Effector CD4-positive, alpha-beta T cell (primary cell): ENCODE data around the gene TTC7B.

ENCODE experiments used
- DNase-seq: peaks from one replicate; pipeline ENCODE4 v3.0.0-alpha.2; 2020

The TTC7B gene

DNA sequence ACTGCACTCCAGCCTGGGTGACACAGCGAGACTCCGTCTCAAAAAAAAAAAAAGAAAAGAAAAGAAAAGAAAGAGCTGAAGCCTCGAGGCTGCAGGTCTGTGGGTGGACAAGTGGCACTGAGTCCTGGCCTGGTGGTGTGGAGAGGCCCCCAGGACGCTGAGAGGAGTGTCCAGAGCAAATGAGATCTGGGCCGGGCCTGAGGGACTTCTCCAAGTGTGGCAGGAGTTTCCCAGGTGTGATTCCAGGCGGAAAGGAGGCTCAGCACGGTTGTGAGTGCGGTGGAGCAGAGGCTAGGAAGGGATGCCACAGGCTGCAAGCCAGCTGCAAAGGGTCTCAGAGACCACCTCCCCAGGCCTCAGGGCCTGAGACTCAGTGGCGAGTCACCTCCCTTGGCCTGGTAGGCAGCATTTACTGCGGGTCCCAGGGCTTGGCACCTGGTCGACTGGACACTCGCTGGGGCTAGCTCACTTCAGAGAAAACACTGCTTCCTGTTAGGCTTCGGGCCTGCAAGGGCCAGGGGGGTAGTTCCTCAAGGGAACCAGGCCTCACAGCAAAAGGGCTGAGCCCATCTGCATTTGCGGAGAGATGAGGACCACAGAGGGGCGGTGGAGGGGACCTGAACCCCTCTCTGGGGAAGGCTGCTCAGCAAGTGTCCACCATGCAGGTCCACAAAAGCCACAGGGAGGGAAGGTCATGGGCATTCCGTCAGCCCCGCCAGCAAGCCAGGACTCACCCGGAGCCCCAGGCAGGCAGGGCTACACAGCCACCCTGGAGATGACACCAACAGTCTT is 11.7 kb downstream of the TTC7B start:
- no peak for DNase-seq

DNA sequence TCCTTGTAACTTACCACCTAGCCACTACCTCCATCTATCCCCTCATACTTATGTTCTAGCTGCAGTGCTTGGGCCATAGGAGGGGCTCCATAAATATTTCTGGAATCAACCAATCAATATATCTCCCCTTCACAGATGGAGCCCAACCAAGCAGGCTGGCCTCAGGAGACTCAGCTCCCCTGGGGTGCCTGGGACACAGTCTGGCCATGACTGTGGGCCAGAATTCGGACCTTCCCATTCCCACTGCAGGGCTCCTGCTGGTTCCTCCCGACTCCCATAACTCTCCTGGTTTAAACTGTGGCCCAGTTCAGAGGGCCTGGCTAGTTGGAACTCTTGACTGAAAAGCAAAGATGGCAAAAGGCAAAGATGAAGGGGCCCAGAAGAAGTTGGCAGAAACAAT is 13.0 kb downstream of the TTC7B start:
- DNase-seq = no peak

DNA sequence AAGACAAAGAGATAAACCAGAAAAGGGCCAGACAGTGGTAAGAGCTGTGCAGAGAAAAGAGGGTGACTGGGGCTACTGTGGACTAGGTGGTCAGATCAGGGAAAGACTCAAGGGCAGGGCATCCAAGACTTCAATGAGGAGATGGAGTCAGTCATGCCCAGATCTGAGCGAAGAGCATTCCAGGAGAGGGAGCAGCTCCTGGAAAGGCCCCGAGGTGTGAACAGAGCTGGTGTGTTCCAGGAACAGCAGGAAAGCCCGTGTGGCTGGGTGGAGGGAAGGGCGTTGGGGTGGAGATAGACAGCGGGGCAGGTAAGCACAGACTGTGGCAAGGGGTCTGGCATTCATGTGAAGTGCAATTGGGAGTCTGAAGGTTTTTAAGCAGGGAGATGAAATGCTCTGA is 16.8 kb downstream of the TTC7B start:
- no peak for DNase-seq

DNA sequence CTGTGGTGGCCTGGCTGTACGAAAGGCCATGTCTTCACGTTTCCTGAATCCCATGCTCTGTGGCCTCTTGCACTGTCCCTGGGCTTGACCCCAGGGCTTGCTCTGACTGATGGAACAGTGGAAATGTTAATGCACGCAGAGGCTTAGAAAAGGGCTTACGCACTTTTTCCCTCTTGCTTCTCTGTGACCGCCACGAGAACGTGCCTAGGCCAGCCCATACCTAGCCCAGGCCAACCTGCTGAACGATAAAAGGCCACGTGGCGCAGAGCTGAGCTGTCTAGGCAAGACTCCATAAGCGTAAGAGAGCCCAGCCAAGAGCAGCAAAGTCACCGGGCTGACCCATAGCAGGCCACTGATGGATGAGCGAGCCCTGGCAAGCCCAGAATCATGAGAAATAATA is 18.3 kb downstream of the TTC7B start:
- no peak for DNase-seq

DNA sequence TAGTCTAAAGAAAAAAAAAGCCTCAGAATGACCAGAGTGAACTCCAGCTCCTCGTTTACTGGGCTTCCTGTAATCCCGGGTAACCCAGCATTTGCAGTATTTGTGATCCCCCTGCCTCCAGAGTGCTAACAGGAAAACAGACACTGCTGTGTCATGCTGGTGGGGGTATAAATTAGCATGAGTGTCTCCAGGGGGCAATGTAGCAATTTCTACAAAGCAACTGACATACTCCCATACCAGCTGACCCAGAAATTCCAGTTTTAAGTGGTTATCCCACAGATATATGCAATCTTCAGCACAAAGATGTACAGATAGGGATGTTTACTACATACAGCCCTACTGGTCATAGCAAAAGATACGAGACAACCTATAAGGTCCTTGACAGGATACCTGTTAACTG is 18.8 kb downstream of the TTC7B start:
- no peak for DNase-seq

DNA sequence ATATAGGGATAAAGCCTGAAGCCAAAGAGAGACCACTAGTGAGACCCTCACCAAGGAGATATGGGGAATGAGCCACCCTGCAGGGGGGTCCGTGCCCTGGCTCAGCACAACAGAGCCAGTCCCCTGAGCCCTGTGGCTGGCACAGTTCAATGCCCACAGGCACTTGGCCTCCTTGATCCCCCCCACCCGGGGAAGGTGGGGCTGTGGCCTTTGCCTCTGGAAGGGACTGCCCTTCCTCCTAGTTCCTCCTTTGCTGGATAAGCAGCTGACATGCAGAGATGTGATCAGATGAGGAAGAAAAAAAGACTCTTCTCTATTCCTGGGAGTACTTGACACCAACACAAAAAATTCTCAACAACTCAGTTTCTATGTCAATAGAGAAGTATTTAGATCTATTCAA is 19.9 kb downstream of the TTC7B start:
- no peak for DNase-seq

DNA sequence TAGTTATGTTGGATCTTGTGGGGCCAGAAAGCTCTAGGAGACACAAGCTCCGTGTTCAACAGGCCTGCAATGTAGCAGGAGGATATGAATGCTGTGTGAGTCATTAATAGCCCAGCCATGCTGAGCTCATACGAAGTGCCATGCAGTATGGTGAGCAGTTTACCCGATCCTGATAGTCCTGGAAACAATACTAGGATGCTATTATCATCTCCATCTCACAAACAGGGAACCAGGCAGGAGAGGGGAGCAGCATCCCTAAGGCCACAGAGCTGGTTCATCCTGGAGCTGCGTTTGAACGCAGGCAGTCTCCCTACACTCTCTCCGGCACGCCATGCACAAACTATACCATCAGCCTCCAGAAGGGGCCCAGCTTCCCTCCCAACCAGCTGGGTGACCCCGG is 20.5 kb downstream of the TTC7B start:
- no peak for DNase-seq

DNA sequence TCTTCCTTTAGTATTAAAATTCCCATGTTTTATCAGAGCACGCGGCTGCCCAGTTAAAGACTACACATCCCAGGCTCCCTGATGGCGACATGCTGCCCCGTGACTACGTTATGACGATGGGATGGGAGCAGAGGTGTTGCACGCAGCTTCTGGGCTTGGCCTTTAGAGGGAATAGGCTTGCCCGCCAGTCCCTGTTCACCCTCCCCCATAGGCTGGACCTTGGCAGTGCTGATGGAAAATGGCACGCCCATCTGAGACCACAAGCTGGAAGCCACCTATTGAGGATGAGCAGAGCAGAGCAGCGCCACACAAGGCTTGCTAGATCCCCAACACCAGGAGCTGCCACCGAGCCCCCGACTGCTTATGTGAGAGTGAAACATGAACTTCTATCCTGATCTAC is 24.7 kb downstream of the TTC7B start:
- DNase-seq = no peak

DNA sequence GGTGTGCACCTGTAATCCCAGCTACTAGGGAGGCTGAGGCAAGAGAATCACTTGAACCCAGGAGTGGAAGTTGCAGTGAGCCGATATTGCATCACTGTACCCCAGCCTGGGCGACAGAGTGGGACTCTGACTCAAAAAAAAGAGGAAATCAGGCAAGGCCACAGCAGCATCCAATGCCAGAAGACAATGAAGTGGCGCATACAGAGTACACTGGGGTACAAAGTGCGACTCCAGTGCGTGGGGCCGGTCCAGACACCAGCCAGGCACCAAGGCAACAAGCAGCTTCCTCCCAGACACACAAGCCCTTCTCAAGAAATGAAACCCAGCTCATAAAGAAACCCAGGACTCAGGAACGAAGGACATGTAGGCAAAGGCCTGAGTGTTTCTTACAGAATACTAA is 28.2 kb downstream of the TTC7B start:
- DNase-seq = no peak

DNA sequence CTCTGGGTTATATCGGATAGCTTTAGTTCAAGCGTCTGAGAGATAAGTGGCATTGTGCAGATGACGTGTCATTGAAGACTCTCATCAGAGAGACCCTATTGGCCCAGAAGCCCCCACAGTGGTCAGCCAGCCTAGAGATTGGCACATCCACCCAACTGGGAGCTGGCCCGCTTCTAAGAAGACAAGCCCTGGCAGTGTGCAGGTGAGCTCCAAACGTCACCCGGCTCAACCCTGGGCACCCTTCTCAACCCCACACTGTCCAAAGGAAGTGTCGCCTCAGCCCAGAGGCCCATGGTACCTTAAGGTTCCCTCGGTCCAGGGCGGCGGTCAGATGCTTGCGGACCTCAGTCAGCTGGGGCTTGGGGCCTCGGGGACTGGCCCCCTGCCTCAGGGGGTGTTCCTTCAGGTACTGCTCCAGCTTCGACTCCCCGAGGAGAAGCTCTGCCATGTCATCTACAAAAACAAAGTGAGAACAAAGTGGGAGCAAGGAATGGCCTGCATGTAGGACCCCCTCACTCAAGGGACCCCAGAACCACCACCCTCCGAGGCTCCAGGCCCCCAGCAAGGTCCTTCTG is 30.3 kb downstream of the TTC7B start:
- no peak for DNase-seq

DNA sequence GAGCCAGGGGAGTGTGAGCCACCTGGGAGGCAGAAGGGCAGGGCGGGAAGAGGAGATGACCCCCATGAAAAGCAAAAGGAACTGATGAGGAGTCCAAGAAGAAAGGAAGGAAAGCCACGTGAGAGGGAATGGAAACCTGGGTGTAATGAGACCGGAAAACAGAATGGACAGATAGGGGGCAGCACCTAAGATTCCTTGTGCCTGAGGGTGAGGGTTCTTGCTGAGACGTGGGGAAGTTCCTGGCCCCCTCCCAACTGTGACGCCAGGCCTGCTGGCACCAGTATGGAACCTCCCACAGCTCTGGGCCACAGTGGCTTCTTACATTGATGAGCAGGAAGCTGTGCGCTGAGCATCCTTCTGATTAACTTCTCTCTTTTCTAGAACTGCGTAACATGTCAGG is 30.8 kb downstream of the TTC7B start:
- no peak for DNase-seq

DNA sequence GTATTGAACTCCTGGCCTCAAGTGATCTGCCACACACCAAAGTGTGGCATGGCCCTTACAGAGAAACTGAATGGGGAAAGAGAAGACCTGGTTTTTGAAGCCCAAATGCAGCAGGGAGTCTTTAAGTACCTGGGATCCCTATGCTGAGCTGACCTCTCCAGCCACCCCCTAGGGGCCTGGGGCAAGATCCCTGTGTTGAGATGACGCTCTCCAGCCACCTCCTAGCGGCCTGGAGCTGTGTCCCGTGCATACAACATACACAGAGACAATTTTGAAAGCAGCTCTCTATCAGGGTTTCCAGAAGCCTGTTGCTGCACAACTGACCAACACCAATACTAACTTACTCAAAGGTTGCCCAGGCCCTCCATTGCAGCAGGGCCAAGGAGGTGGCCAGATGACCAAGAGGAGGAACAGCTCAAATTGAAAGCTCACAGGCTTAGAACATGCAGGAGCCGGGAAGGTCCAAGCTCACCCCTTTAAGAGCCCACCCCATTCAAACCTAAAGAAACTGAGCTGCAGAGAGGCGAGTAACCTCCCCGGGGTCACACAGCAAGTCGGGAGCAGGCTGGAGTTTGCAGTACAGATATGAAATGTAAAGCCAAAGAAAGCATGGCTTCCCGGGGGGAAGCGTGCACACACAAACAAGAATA is 31.5 kb downstream of the TTC7B start:
- DNase-seq = no peak

DNA sequence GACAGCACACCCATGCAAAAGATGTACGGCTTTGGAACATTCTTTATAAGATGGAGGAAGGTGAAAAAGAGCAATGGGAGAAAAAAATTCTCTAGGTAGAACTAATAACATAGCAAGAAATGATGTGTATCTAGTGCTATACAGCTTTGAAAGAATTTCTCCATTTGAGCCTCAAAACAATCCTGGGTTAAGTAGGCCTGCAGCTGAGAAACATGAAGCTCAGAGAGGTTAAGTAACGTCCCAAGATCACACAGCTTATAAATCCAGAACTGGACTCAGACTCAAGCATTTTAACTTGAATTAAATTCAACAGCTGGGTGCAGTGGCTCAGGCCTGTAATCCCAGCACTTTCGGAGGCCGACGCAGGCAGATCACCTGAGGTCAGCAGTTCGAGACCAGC is 32.9 kb downstream of the TTC7B start:
- DNase-seq = no peak

DNA sequence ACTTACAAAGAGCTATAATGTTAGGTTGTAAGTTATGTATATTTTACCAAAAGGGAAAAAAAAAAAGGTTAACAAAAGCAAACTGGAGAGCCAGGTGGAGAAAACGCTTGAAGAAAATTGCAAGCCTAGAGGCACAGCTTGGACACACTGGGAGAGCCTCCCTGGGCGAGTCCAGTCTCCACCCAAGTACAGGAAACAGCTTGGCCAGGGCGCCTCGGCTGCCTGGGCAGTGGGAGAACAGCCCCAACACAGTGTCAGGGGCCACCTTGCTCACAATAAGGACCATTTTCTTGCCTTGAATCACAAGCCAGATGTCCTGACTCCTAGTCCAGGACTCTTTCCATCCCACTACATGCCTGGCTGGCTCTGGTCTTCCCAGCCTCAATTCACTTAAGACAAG is 33.3 kb downstream of the TTC7B start:
- DNase-seq = no peak

DNA sequence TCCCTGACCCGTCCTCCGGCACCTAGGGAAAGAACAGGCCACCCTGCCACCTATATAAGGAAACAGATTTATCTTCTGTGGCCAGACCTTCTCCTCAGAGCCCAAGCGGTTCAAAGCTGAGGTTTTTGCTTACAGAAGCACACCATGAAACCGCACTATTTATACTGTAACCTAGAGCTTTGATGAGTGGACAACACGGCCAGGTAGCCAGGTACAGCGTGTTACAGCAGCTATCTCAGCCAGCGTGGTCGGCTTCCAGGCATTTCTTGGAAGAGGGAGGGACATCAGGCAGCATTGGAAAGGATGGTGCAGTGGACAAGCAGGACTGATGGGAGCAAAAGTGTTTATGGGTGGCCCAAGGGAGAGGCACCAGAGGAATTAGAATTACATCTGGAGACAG is 34.4 kb downstream of the TTC7B start:
- DNase-seq = no peak

DNA sequence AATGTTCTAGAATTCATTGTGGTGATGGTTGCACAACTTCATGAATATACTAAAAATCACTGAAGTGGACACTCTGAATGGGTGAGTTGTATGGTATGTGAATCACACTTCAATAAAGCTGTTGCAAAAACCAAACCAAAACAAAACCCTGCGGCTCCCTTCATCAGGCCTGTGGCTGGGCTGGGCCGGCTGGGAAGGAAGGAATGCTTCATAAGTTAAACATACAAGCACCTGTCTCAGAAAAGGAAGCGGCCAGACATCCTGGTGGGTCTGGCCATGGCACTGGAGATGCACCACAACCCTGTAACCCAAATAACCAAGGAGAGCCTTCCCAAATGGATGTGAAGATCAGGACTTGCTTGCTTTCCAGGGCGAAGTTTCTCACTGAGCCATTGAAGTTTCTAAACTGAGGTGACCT is 34.9 kb downstream of the TTC7B start:
- DNase-seq = no peak

DNA sequence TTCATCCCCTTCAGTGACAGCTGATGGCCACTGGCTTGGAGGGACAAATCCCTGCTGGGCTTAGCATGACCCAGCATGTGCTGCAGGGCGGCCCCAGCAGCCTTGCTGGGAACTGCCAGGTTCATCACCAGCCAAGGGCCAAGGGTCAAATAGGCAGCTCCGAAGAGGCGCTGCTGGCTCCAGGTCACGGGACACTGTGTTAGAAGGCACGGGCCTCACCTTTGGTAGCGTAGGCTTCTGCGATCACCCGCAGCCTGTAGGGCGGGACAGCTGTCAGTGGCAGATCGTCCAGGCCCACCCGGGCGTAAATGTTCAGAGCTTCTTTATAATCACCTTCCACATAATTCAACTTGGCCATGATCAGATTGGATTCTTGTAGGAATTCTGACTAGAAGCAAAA is 35.7 kb downstream of the TTC7B start:
- DNase-seq = no peak

DNA sequence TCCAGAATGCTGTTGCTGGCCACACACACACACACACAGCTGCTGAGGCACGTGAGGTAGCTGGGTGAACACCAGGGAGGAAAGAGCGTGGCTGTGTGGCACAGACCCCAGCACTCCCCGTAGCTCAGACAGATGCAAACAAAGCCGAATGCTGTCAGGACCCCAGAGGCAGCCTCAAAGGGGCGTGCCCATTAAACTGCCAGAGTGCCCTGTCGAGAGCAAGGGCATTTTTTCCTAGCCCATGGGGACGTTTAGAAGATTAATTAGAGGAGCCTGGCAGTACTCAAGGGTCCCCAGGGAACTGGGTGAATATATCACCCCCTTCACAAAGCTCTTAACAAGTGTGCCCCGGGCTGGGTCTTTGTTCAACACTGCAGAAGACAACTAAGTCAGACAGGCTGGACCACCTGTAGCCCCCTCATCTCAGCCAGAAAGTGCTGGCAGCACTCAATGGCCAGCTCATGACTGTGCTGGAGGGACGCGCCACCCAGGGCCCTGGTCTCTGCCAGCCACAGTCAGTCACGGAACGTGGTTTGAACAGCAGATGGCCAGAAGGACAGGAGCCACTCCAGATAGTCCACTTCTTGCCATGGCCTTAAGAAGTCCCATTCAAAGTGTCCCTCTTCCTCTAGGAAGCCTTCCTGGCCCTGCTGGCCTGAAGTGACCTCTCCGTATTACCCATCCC is 37.5 kb downstream of the TTC7B start:
- no peak for DNase-seq

DNA sequence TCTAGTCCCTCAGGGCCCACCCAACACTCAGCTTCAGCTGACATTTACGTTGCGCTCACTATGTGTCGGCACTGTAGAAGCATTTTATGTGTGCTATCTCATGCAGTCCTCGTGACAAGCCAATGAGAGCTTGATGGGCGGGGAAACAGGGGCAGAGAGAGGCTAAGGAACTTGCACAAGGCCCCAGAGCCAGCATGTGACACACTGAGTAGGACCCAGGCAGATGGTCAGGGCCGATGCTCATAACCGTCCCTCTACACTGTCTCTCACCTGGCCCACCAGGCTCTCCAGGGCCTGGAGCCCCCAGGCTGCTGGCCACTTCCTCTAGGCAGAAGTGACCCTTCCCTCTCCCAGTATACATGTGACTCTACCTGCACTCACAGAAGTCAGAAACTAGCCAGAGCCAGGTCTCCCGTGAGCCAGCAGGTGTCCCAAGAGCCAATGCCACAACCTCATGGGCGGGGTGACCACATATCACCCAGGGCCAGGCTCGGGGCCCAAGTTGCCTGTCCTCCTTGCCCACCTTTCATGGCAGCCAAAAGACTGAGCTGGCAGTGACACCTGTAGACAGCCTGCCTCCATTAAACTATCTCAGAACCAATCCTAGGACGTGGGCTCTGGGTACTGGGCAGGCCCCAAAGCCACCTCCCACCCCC is 38.3 kb downstream of the TTC7B start:
- no peak for DNase-seq

DNA sequence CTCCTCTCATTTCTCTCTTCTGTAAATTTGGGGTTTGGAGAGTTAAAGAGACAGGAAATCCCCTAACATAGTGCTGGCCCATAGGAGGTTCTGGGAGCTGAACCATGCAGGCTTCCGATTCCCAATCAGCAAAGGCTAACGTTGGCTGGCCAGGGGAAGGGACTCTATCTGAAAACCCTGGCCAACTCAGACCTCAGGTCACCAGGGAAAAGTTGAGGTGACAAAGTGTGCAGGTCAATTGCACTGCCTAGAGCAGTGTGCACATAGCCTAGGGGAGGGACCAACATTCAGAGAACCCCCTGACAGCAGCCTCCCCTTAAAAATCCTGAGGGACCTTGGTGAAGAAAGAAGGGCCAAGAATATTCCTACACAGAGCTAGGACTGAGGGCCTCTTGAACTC is 38.9 kb downstream of the TTC7B start:
- no peak for DNase-seq

DNA sequence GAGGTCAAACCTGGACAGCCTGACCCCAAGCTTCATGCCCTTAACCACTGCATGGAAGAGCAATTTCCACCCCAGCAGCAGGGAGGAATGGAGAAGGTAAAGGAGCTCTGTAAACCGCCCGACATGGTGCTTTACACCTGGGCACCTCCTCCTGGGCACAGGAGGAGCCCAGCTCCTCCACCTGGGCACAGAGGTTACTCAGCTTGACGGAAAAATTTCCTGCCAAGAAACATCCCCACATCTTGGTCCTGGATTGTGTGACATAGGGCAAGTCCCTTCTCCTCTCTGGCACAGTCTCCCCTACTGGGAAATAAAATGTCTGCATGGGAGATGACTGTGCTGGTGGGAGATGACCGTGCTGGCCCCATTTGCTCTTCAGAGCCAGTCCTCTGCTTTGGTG is 40.8 kb downstream of the TTC7B start:
- DNase-seq = no peak

DNA sequence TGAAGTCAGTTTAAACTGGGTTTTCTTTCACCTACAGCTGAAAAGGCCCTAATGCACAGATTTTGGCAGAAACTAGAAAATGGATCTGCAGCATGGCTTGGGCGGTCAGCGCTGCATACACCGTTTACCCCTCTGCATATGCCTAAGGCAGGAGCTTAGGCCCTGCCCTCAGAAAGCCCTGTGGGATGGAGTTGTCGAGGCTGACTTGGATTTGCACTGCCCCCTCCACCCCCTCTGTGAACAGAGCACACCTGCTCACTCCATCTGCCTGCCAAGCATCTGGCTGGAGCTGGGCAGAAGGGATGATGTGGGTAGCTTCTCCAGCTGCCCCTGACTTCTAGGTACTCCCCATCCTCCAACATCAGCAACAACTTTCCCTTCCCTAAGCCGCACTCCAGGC is 41.9 kb downstream of the TTC7B start:
- DNase-seq = no peak

DNA sequence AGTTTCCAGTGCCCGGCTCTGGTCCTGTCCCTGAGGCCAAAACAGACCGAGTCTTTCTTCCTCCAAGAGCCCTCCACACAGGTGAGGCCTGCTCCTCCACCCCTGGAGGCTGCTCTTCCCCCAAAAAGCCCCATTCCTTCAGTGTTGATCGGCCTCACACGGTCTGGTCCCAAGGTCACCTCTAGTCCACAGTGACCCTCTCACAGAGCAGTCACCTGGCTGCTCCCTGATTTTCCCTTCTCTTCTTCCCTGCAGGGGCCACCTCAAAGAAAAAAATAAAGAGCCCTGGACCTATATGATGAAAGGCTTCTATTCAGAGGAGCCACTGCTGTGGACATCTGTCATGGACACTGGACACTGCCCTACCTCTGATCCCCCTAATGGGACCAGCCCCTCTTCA is 42.5 kb downstream of the TTC7B start:
- DNase-seq = no peak

DNA sequence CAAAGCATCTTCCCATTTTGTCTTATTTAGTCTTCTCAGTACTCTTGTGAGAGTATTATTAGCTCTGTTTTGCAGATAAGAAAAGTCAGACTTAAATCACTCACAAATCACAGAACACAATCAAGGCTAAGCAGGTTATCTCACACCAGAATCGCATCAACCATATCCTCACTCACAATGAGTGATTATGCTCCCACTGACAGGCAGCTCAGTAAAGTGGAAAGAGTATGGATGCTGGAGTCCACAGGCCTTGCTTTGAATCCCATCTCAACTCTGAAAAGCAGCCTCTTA is 43.1 kb downstream of the TTC7B start:
- DNase-seq = no peak
